GM18873 (cell line): Measurements from ENCODE around the gene ROMO1.
"Not testable (repeated sequence)": the region's sequence is repeated elsewhere in the genome, so short reads cannot be mapped to it uniquely, and the experiment has no call there.

Source experiments
- ATAC-seq: cut with Tn5 transposase; IDR thresholded peaks from one replicate; pipeline ENCODE4 v1.9.1; 2021; ENCODE audit warnings: mild to moderate bottlenecking, moderate library complexity, moderate number of reproducible peaks; ENCODE audit not compliant: unreplicated experiment, low FRiP score

The ROMO1 gene

GRCh38 chr20:35680452-35681183 is 18.6 kb upstream of the ROMO1 start:
- ATAC-seq = no peak

GRCh38 chr20:35681960-35682359 is 17.2 kb upstream of the ROMO1 start:
- no peak for ATAC-seq

- ATAC-seq = not testable (repeated sequence)
Observed at GRCh38 chr20:35685368-35685767, 13.8 kb upstream of the ROMO1 start.

- not testable (repeated sequence) for ATAC-seq
Observed at GRCh38 chr20:35686872-35687271, 12.3 kb upstream of the ROMO1 start.

GRCh38 chr20:35690265-35690664 is 8.9 kb upstream of the ROMO1 start:
- no peak for ATAC-seq

GRCh38 chr20:35695245-35695749 is 3.9 kb upstream of the ROMO1 start:
- ATAC-seq = no peak

GRCh38 chr20:35695978-35696377 is 3.2 kb upstream of the ROMO1 start:
- ATAC-seq = no peak

GRCh38 chr20:35697696-35698297 is 1.4 kb upstream of the ROMO1 start:
- no peak for ATAC-seq

- no peak for ATAC-seq
Observed at GRCh38 chr20:35698298-35699126, 693 bp upstream of the ROMO1 start.

- no peak for ATAC-seq
Observed at GRCh38 chr20:35699957-35700624, 886 bp downstream of the ROMO1 start.

- ATAC-seq = no peak
Observed at GRCh38 chr20:35700625-35701148, 1.5 kb downstream of the ROMO1 start.

GRCh38 chr20:35702051-35702823 is 3.0 kb downstream of the ROMO1 start:
- no peak for ATAC-seq

GRCh38 chr20:35702824-35703695 is 3.9 kb downstream of the ROMO1 start:
- no peak for ATAC-seq

GRCh38 chr20:35704514-35705261 is 5.5 kb downstream of the ROMO1 start:
- no peak for ATAC-seq

GRCh38 chr20:35705894-35706293 is 6.7 kb downstream of the ROMO1 start:
- not testable (repeated sequence) for ATAC-seq

GRCh38 chr20:35706591-35707529 is 7.7 kb downstream of the ROMO1 start:
- not testable (repeated sequence) for ATAC-seq

- ATAC-seq = no peak
Observed at GRCh38 chr20:35708502-35708901, 9.3 kb downstream of the ROMO1 start.
